GM12865 (cell line): ENCODE measurements around the gene LSM5.

ENCODE experiments used
- DNase-seq: peaks from one replicate; pipeline ENCODE4 v3.0.0; 2010; ENCODE audit warnings: low read depth
- H3K4me3 ChIP-seq: 2 replicates; pipeline ENCODE4 v1.5.1; 2011; ENCODE audit warnings: mild to moderate bottlenecking, low read depth, low read length, control low read depth
- TF ChIP-seq, protein P1 (sequence below): IDR thresholded peaks from 2 replicates; pipeline ENCODE4 v1.5.1; 2011; ENCODE audit warnings: low read length, control low read depth, low read depth, inconsistent platforms; ENCODE audit not compliant: insufficient read depth; ENCODE audit errors: missing control alignments

The LSM5 gene

DNA sequence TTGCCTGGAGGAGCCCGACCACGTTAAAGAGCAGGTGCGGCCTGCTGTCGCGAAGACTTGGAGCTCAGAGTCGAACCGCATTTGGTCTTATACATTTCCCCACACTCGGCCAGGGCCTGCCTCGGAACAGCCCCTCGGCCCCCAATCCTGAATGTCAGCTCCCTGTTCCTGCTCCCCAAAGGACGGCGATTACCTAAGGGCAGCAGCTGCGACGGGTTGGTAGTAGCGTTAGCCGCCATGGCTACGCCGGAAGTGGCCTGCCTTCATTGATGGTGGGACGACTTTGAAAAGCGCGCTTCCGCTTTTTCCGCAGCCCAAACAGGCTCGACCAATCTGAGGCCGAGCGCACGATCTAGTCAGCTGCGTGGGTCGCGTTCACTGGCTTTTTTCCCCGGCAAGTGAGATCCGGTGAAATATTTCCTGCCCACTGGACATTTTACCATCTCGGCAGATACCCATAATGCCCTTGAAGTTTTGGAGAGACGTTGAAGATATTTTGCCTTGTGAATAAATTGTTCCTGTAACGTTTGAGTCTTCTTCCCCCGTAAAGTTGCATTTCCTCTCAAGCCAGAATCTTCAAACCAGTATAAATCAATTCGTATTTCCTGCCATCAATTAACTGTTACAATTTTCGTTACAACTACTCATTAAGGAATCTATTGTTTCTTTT lies at the start of gene LSM5:
Gene LSM5 (minus strand): TSS at position 254 of the 670 bp plus-strand sequence. CDS start 15 bp downstream, at position 239.
- H3K4me3 ChIP-seq: peak within 1 kb of the TSS; percentile 93
- DNase-seq: peak; percentile 96
- TF ChIP-seq, protein P1, sequence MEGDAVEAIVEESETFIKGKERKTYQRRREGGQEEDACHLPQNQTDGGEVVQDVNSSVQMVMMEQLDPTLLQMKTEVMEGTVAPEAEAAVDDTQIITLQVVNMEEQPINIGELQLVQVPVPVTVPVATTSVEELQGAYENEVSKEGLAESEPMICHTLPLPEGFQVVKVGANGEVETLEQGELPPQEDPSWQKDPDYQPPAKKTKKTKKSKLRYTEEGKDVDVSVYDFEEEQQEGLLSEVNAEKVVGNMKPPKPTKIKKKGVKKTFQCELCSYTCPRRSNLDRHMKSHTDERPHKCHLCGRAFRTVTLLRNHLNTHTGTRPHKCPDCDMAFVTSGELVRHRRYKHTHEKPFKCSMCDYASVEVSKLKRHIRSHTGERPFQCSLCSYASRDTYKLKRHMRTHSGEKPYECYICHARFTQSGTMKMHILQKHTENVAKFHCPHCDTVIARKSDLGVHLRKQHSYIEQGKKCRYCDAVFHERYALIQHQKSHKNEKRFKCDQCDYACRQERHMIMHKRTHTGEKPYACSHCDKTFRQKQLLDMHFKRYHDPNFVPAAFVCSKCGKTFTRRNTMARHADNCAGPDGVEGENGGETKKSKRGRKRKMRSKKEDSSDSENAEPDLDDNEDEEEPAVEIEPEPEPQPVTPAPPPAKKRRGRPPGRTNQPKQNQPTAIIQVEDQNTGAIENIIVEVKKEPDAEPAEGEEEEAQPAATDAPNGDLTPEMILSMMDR: no peak

DNA sequence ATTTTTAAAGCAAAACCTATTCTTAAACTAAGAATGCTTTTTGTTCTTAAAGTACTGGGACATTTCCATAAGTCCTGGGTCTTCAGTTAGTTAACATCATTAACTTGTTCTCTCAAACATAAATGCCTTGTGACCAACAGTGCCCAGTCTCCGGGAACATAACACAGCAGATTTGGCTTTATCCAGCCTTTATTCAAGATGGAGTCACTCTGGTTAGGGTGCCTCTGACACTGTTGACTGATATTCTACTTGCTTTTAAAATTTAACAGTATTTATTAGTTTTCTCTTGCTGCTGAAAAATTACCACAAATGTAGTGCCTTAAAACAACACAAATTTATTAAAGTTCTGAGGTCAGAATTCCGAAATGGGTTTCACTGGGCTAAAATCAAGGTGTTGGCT lies 49.2 kb upstream of the LSM5 start:
- no peak overlapping the region for H3K4me3 ChIP-seq
- DNase-seq: no peak
- TF ChIP-seq, protein P1: no peak

DNA sequence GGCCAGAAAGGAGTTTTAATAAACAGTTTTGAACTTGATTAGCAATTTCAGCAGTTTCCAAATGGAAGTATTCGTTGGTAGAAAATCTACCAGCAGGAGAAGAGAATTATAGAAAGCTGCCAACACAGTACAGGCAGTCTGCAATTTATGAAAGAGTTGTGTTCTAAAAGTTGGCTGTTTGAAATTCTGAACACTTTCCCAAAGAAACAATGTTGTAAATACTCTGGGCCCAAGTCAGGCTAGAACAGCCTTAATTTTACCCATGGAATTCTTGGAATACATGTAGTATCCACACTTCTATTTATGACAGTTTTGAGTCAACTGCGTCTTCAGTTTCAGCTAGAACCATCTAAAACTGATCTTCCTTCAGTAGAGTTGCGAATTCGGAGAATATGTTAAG lies 47.6 kb upstream of the LSM5 start:
- DNase-seq: no peak
- H3K4me3 ChIP-seq: no peak overlapping the region
- TF ChIP-seq, protein P1: no peak

DNA sequence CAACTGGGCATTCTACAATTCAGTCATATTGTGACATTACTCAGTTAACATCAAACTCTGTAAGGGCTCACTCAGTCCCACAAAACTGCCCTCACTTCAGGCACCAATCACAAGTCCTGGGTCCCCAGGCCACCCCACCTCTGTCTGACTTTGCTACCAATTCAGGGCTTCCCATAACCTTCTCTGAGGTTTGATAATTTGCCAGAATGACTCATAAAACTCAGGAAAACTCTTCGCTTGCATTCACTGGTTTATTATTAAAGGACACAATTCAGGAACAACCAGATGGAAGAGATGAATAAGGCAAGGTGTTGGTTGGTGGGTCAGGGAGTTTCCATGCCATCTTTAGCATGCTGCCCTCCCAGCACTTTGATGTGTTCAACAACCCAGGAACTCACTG lies 46.4 kb upstream of the LSM5 start:
- TF ChIP-seq, protein P1: no peak
- DNase-seq: no peak
- no peak overlapping the region for H3K4me3 ChIP-seq

DNA sequence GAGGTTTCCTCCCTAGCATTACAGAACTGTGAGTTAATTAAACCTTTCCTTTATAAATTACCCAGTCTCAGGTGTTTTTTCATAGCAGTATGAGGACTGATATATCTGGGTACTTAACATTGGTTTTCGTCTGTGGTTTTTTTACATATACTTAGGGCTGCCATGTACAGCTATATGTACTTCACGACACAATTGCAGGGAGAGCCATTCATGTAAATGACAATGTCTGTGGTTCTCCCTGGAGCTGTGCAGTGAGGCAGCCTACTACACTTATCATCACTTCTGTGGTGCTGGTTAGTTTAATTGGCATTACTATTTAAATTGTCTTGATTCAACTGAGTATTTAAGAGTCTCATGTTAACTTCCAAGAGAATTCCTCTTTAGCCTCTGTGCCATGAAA lies 45.8 kb upstream of the LSM5 start:
- no peak overlapping the region for H3K4me3 ChIP-seq
- DNase-seq: no peak
- TF ChIP-seq, protein P1: no peak

DNA sequence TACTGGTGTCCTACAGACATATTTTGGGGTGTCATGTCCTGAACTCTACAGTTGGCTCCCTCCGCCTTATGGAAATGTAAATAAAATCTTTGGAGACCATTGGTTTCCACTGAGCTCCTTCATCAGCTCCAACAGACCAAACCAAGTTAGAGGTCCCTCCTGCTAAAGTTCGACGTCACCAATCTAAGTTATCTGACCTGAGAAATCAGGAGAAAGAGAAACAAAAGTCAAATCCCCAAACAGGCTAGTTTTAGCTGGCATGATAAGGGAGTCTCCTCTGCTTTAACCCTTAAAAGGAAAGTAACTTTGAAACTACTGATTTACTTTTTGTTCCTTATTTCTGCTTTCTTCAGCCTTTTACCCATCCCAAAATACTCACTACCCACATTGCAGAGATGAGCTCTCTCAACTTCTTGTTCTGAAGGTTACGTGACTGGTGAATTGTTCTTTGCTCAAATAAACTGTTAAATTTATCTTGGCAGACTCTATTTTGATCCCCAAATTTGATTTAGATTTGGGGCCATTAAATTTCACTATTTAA lies 45.1 kb upstream of the LSM5 start:
- no peak overlapping the region for H3K4me3 ChIP-seq
- TF ChIP-seq, protein P1: no peak
- DNase-seq: no peak
